ENCODE results near the gene HOMER3.

- TF ChIP-seq CTCF (IDR thresholded peaks at IDR 0.05) (no peak), POLR2A (IDR thresholded peaks at IDR 0.05) (no peak)
These were observed 40.1 kb downstream of the HOMER3 start for GRCh38 chr19:18900700-18901481.

Measured in breast epithelium (tissue), 3 donors.